Measurements from ENCODE around the gene HUWE1. TPM values are rescaled to one million over a fixed set of nuclear protein-coding genes. Genes with fewer than 3 reads are reported as not detected.

The HUWE1 gene
- total RNA-seq, 1 donor from 2014 or later: 120 TPM

- Histone ChIP-seq H3K4me1 (no peaks in the 10 kb centered on the region), H3K27me3 (no peaks in the 10 kb centered on the region), H3K9me3 (no peaks in the 10 kb centered on the region), H3K36me3 (peaks cover 0 to 73% of the 10 kb centered on the region in 2 donors), H3K27ac (no peak overlapping the region), H3K4me3 (no peak overlapping the region)
- no peak for DNase-seq (ENCODE audit: extremely low spot score in 2 of 2)
- TF ChIP-seq CTCF (IDR thresholded peaks at IDR 0.05) (no peak), POLR2A (IDR thresholded peaks at IDR 0.05) (no peak), POLR2AphosphoS5 (IDR thresholded peaks at IDR 0.05; ENCODE audit: insufficient read depth in 1 of 2, low read depth in 1 of 2) (no peak)
- intact Hi-C loops (cut with DNase I): no loop called here
Observed at GRCh38 chrX:53558646-53559045, 127.9 kb downstream of the HUWE1 start.

- H3K27ac ChIP-seq: no peak overlapping the region
- peaks cover 0 to 70% of the 10 kb centered on the region in 2 donors for H3K36me3 ChIP-seq
- no peaks in the 10 kb centered on the region for H3K9me3 ChIP-seq
- TF ChIP-seq POLR2AphosphoS5 (IDR thresholded peaks at IDR 0.05; ENCODE audit: insufficient read depth in 1 of 2, low read depth in 1 of 2) (no peak), POLR2A (IDR thresholded peaks at IDR 0.05) (no peak), CTCF (IDR thresholded peaks at IDR 0.05) (no peak)
- H3K27me3 ChIP-seq: no peaks in the 10 kb centered on the region
- no peaks in the 10 kb centered on the region for H3K4me1 ChIP-seq
- no peak overlapping the region for H3K4me3 ChIP-seq
- no peak for DNase-seq (ENCODE audit: extremely low spot score in 2 of 2)
- intact Hi-C loops (cut with DNase I): no loop called here
Observed at GRCh38 chrX:53556868-53557267, 129.7 kb downstream of the HUWE1 start.

GRCh38 chrX:53550756-53551463, 135.6 kb downstream of the HUWE1 start:
- Histone ChIP-seq H3K27ac (no peak overlapping the region), H3K27me3 (no peaks in the 10 kb centered on the region), H3K36me3 (peaks cover 0 to 72% of the 10 kb centered on the region in 2 donors), H3K4me1 (no peaks in the 10 kb centered on the region), H3K4me3 (no peak overlapping the region), H3K9me3 (no peaks in the 10 kb centered on the region)
- intact Hi-C loops (cut with DNase I): no loop called here
- no peak for TF ChIP-seq POLR2A (IDR thresholded peaks at IDR 0.05)
- no peak for TF ChIP-seq POLR2AphosphoS5 (IDR thresholded peaks at IDR 0.05; ENCODE audit: insufficient read depth in 1 of 2, low read depth in 1 of 2)
- no peak for TF ChIP-seq CTCF (IDR thresholded peaks at IDR 0.05)
- no peak for DNase-seq (ENCODE audit: extremely low spot score in 2 of 2)

GRCh38 chrX:53547668-53548067, 138.9 kb downstream of the HUWE1 start:
- H3K36me3 ChIP-seq: peaks cover 0 to 77% of the 10 kb centered on the region in 2 donors
- TF ChIP-seq CTCF (IDR thresholded peaks at IDR 0.05): no peak
- no peak overlapping the region for H3K4me3 ChIP-seq
- H3K27ac ChIP-seq: no peak overlapping the region
- H3K9me3 ChIP-seq: no peaks in the 10 kb centered on the region
- no peak for DNase-seq (ENCODE audit: extremely low spot score in 2 of 2)
- intact Hi-C loops (cut with DNase I): no loop called here
- H3K27me3 ChIP-seq: no peaks in the 10 kb centered on the region
- no peaks in the 10 kb centered on the region for H3K4me1 ChIP-seq

- no peaks in the 10 kb centered on the region for H3K9me3 ChIP-seq
- intact Hi-C loops (cut with DNase I): no loop called here
- H3K4me3 ChIP-seq: no peak overlapping the region
- no peaks in the 10 kb centered on the region for H3K4me1 ChIP-seq
- no peak overlapping the region for H3K27ac ChIP-seq
- TF ChIP-seq POLR2A (IDR thresholded peaks at IDR 0.05): no peak
- no peak for TF ChIP-seq POLR2AphosphoS5 (IDR thresholded peaks at IDR 0.05; ENCODE audit: insufficient read depth in 1 of 2, low read depth in 1 of 2)
- TF ChIP-seq CTCF (IDR thresholded peaks at IDR 0.05): no peak
- H3K27me3 ChIP-seq: no peaks in the 10 kb centered on the region
- H3K36me3 ChIP-seq: peaks cover 0 to 71% of the 10 kb centered on the region in 2 donors
- DNase-seq (ENCODE audit: extremely low spot score in 2 of 2): no peak
Observed at GRCh38 chrX:53544936-53545335, 141.6 kb downstream of the HUWE1 start.
